Hepatocyte (in vitro differentiated cells): ENCODE results near the gene RIMS4. TPM values are rescaled to one million over a fixed set of nuclear protein-coding genes. Genes with fewer than 3 reads are reported as not detected.

Experiments used
- DNase-seq: peaks from one replicate; pipeline ENCODE4 v3.0.0-alpha.2; 2016; ENCODE audit warnings: low spot score
- H2AFZ ChIP-seq: fragments of 200-600 bp; sonication (generic); 2 replicates; pipeline ENCODE4 v1.6.0; 2016; ENCODE audit warnings: antibody characterized with exemption, mild to moderate bottlenecking
- H3K27ac ChIP-seq: fragments of 200-600 bp; sonication (generic); 2 replicates; pipeline ENCODE4 v1.5.1; 2016; ENCODE audit warnings: mild to moderate bottlenecking
- H3K27me3 ChIP-seq: fragments of 200-600 bp; sonication (generic); 2 replicates; pipeline ENCODE4 v1.6.1; 2016
- H3K36me3 ChIP-seq: fragments of 200-600 bp; sonication (generic); replicated peaks from 2 replicates; pipeline ENCODE4 v1.5.1; 2016; ENCODE audit warnings: low read depth; ENCODE audit not compliant: insufficient read depth
- H3K4me1 ChIP-seq: fragments of 200-600 bp; sonication (generic); 2 replicates; pipeline ENCODE4 v1.5.1; 2016; ENCODE audit warnings: mild to moderate bottlenecking, moderate library complexity; ENCODE audit not compliant: insufficient read depth
- H3K4me2 ChIP-seq: fragments of 200-600 bp; sonication (generic); 2 replicates; pipeline ENCODE4 v1.6.0; 2016
- H3K4me3 ChIP-seq: fragments of 200-600 bp; sonication (generic); 2 replicates; pipeline ENCODE4 v1.5.1; 2016; ENCODE audit warnings: mild to moderate bottlenecking
- H3K79me2 ChIP-seq: fragments of 200-600 bp; sonication (generic); 2 replicates; pipeline ENCODE4 v1.6.0; 2017; ENCODE audit warnings: mild to moderate bottlenecking
- H3K9me2 ChIP-seq: fragments of 200-600 bp; sonication (generic); replicated peaks from 2 replicates; pipeline ENCODE4 v1.6.0; 2017; ENCODE audit warnings: mild to moderate bottlenecking; ENCODE audit not compliant: insufficient read depth
- H3K9me3 ChIP-seq: fragments of 200-600 bp; sonication (generic); 2 replicates; pipeline ENCODE4 v1.5.1; 2016; ENCODE audit warnings: low read depth, mild to moderate bottlenecking
- H4K20me1 ChIP-seq: fragments of 200-600 bp; sonication (generic); 2 replicates; pipeline ENCODE4 v1.6.0; 2016; ENCODE audit warnings: mild to moderate bottlenecking; ENCODE audit not compliant: insufficient read depth, poor library complexity, severe bottlenecking
- EZH2 ChIP-seq: fragments of 200-600 bp; sonication (generic); IDR thresholded peaks from 2 replicates; pipeline ENCODE4 v1.6.1; 2016; ENCODE audit warnings: antibody characterized with exemption, mild to moderate bottlenecking, borderline replicate concordance
- EZH2phosphoT487 ChIP-seq: fragments of 200-600 bp; sonication (generic); IDR thresholded peaks from one replicate; pipeline ENCODE4 v1.6.1; 2018; ENCODE audit warnings: antibody characterized with exemption, mild to moderate bottlenecking, low read depth, moderate library complexity; ENCODE audit not compliant: unreplicated experiment, severe bottlenecking
- WGBS: methylation state at CpG from one replicate; pipeline ENCODE4 v1.1.6; 2016; ENCODE audit warnings: low lambda C conversion rate; ENCODE audit errors: missing lambda C conversion rate; 5-methylcytosine and 5-hydroxymethylcytosine counted together
- polyA plus RNA-seq: library from polyadenylated mRNA; unstranded; fragments of >200 nt; fragmentation: Nextera tagmentation; extraction: Ambion mirVana; gene quantifications from 2 replicates; pipeline ENCODE4 v1.2.1, GENCODE V29; 2016
- total RNA-seq: library from RNA; depleted of rRNA; stranded (reverse); fragments of >200 nt; gene quantifications from 2 replicates; pipeline ENCODE4 v1.2.3, GENCODE V29; 2014
- TF ChIP-seq, protein P1 (sequence below): fragments of 200-600 bp; sonication (generic); IDR thresholded peaks from 2 replicates; pipeline ENCODE4 v1.5.1; 2016; ENCODE audit warnings: antibody characterized with exemption, mild to moderate bottlenecking; ENCODE audit not compliant: poor library complexity

The RIMS4 gene
- total and polyA plus RNA-seq, 2 experiments from 2014 or later = 5.1 to 9.0 TPM

DNA sequence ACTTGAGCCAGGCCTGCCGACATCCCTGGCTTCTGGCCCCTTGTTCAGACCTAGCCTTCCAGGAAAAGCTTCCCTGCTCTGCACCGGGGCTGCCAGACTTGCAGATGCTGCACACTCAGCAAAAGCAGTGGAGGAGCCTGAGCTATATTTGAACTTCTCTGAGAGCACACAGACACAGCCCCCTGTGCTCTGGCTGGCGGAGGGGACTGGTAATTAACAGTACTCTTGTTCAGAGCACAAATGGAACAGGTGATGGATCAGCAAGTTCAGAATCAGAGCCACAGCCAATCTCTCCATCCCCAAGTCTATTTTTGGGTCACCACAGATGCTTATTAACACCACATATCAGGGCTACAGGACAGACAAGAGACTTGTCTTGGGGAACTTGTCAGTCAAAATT is 27.6 kb upstream of the RIMS4 start:
- Histone ChIP-seq H3K36me3 (no peaks in the 10 kb centered on the region), H3K4me2 (no peak overlapping the region), H2AFZ (no peak overlapping the region), H3K4me3 (no peak overlapping the region), H3K27ac (no peak overlapping the region), H3K27me3 (no peaks in the 10 kb centered on the region), H4K20me1 (no peaks in the 10 kb centered on the region), H3K9me3 (no peaks in the 10 kb centered on the region), H3K79me2 (no peaks in the 10 kb centered on the region), H3K4me1 (no peaks in the 10 kb centered on the region), H3K9me2 (no peaks in the 10 kb centered on the region)
- TF ChIP-seq EZH2 = no peak
- TF ChIP-seq EZH2phosphoT487 = no peak
- TF ChIP-seq, protein P1, sequence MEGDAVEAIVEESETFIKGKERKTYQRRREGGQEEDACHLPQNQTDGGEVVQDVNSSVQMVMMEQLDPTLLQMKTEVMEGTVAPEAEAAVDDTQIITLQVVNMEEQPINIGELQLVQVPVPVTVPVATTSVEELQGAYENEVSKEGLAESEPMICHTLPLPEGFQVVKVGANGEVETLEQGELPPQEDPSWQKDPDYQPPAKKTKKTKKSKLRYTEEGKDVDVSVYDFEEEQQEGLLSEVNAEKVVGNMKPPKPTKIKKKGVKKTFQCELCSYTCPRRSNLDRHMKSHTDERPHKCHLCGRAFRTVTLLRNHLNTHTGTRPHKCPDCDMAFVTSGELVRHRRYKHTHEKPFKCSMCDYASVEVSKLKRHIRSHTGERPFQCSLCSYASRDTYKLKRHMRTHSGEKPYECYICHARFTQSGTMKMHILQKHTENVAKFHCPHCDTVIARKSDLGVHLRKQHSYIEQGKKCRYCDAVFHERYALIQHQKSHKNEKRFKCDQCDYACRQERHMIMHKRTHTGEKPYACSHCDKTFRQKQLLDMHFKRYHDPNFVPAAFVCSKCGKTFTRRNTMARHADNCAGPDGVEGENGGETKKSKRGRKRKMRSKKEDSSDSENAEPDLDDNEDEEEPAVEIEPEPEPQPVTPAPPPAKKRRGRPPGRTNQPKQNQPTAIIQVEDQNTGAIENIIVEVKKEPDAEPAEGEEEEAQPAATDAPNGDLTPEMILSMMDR = no peak
- no peak for DNase-seq
- WGBS = 59% methylated on average over 3 of the region's 3 CpGs

DNA sequence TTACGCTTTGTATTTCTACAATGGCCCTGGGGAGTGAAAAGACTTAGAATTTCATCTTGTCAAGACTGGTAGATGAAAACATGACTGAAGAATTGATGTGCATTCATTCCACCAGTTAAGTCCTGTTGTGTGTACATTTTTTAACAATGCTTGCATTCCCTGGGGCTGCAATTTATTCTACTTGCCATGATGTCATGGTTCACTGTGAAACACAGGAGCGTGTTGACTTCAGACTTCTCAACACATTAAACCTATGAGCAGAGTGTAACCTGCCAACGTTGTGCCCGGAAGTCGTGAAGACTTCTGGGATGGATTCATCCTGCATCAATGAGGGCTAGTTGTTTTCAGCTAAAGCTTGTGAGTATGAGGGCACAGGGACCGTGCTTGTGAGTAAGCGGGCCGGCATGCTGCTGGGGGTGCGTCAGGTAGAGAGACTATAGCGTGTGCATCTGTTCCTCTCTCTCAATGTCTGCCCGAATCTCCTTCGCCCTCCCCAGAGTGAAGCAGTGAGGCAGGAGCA is 26.3 kb upstream of the RIMS4 start:
- DNase-seq = no peak
- H3K79me2 ChIP-seq = no peaks in the 10 kb centered on the region
- H3K4me1 ChIP-seq = no peaks in the 10 kb centered on the region
- H3K27me3 ChIP-seq = no peaks in the 10 kb centered on the region
- WGBS = 94% methylated on average over 12 of the region's 12 CpGs
- no peaks in the 10 kb centered on the region for H3K9me3 ChIP-seq
- no peaks in the 10 kb centered on the region for H3K36me3 ChIP-seq
- no peak overlapping the region for H3K4me2 ChIP-seq
- TF ChIP-seq EZH2phosphoT487 (no peak), EZH2 (no peak)
- TF ChIP-seq, protein P1 = no peak
- no peak overlapping the region for H3K27ac ChIP-seq
- H4K20me1 ChIP-seq = no peaks in the 10 kb centered on the region
- no peak overlapping the region for H2AFZ ChIP-seq
- H3K4me3 ChIP-seq = no peak overlapping the region
- H3K9me2 ChIP-seq = no peaks in the 10 kb centered on the region

DNA sequence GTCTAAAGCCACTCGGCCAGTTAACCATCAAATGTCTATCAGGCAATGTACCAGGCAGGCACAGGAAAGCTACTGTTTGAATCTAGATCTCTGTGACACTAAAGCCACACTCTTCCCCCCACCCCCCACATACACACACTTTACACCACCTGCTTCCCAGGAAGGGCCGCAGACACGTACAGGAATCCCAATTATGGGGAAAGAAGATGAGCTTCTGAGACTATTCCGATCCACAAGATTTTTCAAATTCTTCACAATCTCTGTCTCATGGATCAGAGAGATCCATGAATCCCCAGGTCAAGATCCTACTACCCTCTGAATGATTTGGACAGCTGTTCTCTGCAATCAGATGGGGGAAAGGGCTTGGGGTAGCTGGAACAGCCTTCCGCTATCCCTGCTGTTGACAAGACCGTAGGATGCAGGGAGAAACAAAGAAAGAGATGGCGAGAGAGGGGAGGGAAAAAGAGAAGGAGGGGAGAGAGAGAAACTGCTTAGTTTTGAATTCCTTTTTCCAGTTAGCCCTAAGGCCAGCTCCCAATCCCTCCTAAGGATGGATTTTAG is 25.4 kb upstream of the RIMS4 start:
- Histone ChIP-seq H3K4me2 (no peak overlapping the region), H3K79me2 (no peaks in the 10 kb centered on the region), H3K27ac (no peak overlapping the region), H3K36me3 (no peaks in the 10 kb centered on the region), H3K4me1 (no peaks in the 10 kb centered on the region), H3K9me3 (no peaks in the 10 kb centered on the region), H3K27me3 (no peaks in the 10 kb centered on the region), H3K9me2 (no peaks in the 10 kb centered on the region), H2AFZ (no peak overlapping the region), H3K4me3 (no peak overlapping the region), H4K20me1 (no peaks in the 10 kb centered on the region)
- TF ChIP-seq, protein P1 = no peak
- no peak for TF ChIP-seq EZH2
- TF ChIP-seq EZH2phosphoT487 = no peak
- 71% methylated on average over 7 of the region's 7 CpGs for WGBS
- no peak for DNase-seq

DNA sequence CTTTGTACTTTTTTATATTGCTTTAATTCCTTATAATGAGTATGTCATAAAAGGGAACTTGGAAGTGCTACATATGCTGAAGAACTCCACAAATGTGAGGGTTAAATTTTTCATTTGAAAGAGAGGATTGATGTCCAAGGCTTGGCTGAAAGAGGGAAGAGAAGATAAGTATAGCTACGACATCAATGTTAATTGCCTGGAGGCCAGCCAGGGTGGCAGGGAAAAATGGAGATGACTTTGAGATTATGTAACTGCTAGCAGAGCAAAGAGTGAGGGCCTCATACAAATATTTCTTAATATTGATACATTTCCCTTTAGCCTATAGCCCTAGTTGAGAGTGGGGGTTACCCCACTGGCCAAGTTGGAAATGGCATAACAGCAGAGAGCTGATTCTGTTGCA is 24.8 kb upstream of the RIMS4 start:
- Histone ChIP-seq H2AFZ (no peak overlapping the region), H4K20me1 (no peaks in the 10 kb centered on the region), H3K4me3 (no peak overlapping the region), H3K9me2 (no peaks in the 10 kb centered on the region), H3K27ac (no peak overlapping the region), H3K9me3 (no peaks in the 10 kb centered on the region), H3K36me3 (no peaks in the 10 kb centered on the region), H3K27me3 (no peaks in the 10 kb centered on the region), H3K4me2 (no peak overlapping the region), H3K4me1 (no peaks in the 10 kb centered on the region), H3K79me2 (no peaks in the 10 kb centered on the region)
- DNase-seq = no peak
- TF ChIP-seq EZH2phosphoT487 = no peak
- TF ChIP-seq, protein P1 = no peak
- WGBS = 63% methylated on average over 1 of the region's 1 CpG
